Measurements from ENCODE around the gene FOXRED2. TPM values are rescaled to one million over a fixed set of nuclear protein-coding genes. Genes with fewer than 3 reads are reported as not detected.

The FOXRED2 gene
- total and polyA plus RNA-seq, 8 donors = 0.76 to 17.5 (median 3.8) TPM

GRCh38 chr22:36510384-36510783 lies 3.5 kb upstream of the FOXRED2 start:
- WGBS, 5 donors = 69 to 87% (median 75%) methylated on average over 2 to 3 of the region's 3 CpGs
- peak in 1 of 2 donors; percentile 38 for DNase-seq
- intact Hi-C loops (cut with DNase I; ENCODE audit: low total_unique reads) = no loop called here
- H3K4me3 ChIP-seq = no peak overlapping the region
- H3K27me3 ChIP-seq = no peaks in the 10 kb centered on the region
- H3K9me3 ChIP-seq = no peaks in the 10 kb centered on the region
- peaks cover 48 to 57% (median 55%) of the 10 kb centered on the region in 4 donors for H3K36me3 ChIP-seq
- TF ChIP-seq POLR2AphosphoS5 (IDR thresholded peaks at IDR 0.05) (no peak), POLR2A (IDR thresholded peaks at IDR 0.05) (no peak), EP300 (IDR thresholded peaks at IDR 0.05) (no peak)
- TF ChIP-seq, protein P1, sequence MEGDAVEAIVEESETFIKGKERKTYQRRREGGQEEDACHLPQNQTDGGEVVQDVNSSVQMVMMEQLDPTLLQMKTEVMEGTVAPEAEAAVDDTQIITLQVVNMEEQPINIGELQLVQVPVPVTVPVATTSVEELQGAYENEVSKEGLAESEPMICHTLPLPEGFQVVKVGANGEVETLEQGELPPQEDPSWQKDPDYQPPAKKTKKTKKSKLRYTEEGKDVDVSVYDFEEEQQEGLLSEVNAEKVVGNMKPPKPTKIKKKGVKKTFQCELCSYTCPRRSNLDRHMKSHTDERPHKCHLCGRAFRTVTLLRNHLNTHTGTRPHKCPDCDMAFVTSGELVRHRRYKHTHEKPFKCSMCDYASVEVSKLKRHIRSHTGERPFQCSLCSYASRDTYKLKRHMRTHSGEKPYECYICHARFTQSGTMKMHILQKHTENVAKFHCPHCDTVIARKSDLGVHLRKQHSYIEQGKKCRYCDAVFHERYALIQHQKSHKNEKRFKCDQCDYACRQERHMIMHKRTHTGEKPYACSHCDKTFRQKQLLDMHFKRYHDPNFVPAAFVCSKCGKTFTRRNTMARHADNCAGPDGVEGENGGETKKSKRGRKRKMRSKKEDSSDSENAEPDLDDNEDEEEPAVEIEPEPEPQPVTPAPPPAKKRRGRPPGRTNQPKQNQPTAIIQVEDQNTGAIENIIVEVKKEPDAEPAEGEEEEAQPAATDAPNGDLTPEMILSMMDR (IDR thresholded peaks at IDR 0.05) = no peak
- H3K4me1 ChIP-seq = peaks cover 18 to 36% (median 25%) of the 10 kb centered on the region in 4 donors
- H3K27ac ChIP-seq = peak overlapping the region in 2 of 5 donors; percentile 42 to 47

DNA sequence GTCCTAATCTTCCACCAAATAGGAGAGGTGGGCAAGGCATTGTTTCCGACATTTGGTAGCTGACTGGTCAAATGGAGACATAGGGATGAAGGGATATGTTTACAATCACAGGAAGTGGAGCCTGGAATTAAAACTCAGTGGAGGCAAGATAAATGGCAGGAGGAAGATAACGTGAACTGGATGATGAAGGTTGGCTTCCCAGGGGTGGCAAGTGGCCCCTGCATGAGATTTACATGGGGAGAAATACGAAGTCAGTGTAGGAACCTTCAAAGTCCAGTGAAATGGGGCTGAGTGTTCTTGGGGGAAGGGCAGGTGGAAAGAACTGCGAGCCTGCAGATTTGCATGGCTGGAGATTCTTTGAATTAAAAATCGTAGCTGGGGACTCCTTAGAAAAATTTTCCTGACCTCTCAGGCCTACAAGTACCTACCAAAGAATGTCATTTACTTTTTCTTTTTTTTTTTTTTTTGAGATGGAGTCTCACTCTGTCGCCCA lies 724 bp upstream of the FOXRED2 start:
- TF ChIP-seq, protein P1 (IDR thresholded peaks at IDR 0.05) = no peak
- TF ChIP-seq POLR2AphosphoS5 (IDR thresholded peaks at IDR 0.05) (no peak), POLR2A (IDR thresholded peaks at IDR 0.05) (no peak), EP300 (IDR thresholded peaks at IDR 0.05) (no peak)
- H3K27ac ChIP-seq = peak overlapping the region; percentile 77 to 88 (median 80)
- peak overlapping the region; percentile 56 to 69 (median 62) for H3K4me3 ChIP-seq
- H3K4me1 ChIP-seq = peaks cover 18 to 45% (median 35%) of the 10 kb centered on the region in 4 donors
- intact Hi-C loops (cut with DNase I; ENCODE audit: low total_unique reads) = no loop called here
- DNase-seq = no peak
- H3K36me3 ChIP-seq = peaks cover 21 to 44% (median 33%) of the 10 kb centered on the region in 4 donors
- no peaks in the 10 kb centered on the region for H3K27me3 ChIP-seq
- WGBS, 5 donors = 83 to 89% (median 86%) methylated on average over 6 of the region's 6 CpGs
- no peaks in the 10 kb centered on the region for H3K9me3 ChIP-seq

GRCh38 chr22:36505998-36506635 lies 723 bp downstream of the FOXRED2 start:
- 94 to 96% (median 95%) methylated on average over 33 to 60 of the region's 60 CpGs for WGBS, 5 donors
- intact Hi-C loops (cut with DNase I; ENCODE audit: low total_unique reads) = no loop called here
- Histone ChIP-seq H3K36me3 (peaks cover 7 to 43% (median 22%) of the 10 kb centered on the region in 4 donors), H3K27ac (peak overlapping the region; percentile 77 to 88 (median 80)), H3K4me3 (peak overlapping the region; percentile 56 to 69 (median 62)), H3K4me1 (peaks cover 18 to 42% (median 35%) of the 10 kb centered on the region in 4 donors), H3K9me3 (no peaks in the 10 kb centered on the region), H3K27me3 (no peaks in the 10 kb centered on the region)
- TF ChIP-seq EP300 (IDR thresholded peaks at IDR 0.05) = no peak
- TF ChIP-seq, protein P1 (IDR thresholded peaks at IDR 0.05) = no peak
- TF ChIP-seq POLR2AphosphoS5 (IDR thresholded peaks at IDR 0.05) = no peak
- no peak for TF ChIP-seq POLR2A (IDR thresholded peaks at IDR 0.05)
- peak in 1 of 2 donors; percentile 27 for DNase-seq

DNA sequence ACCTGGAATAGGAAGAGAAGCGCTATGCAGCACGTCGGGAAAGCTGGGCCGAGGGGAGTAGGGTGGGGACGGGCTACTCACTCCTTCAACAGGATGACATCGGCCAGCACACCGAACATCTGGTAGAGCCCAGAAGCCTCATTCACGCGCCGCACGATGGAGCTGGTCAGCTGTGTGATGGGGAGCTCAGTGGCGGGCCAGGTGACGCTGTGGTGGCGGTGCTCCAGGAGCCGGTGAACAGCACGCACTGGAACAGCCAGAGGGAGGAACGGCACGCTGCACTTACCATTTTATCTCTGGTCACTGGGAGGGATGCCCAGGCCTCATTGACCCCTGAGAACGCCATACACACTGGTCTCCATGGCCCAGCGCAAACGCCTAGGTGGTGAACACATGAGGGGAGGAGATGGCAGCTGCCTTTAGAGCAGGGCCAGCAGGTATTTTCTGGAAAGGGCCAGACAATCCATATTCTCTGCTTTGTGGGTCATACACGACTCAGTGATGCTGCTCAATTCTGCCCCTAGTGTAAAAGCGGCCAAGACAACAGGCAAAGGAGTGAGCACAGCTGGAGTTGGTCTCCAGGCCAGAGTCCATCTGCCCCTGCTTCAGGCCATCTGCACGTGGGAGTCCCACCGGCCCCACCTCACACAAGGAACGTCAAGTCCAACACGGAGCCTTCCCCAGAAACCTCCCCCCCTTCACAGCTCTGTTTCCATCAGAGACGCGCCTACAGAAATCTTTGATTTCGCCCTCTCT lies 8.8 kb downstream of the FOXRED2 start:
- intact Hi-C loops (cut with DNase I; ENCODE audit: low total_unique reads) = no loop called here
- Histone ChIP-seq H3K36me3 (peaks cover 6 to 82% (median 52%) of the 10 kb centered on the region in 4 donors), H3K27ac (no peak overlapping the region), H3K4me1 (peaks cover 0 to 6% (median 0%) of the 10 kb centered on the region in 4 donors), H3K4me3 (no peak overlapping the region), H3K27me3 (no peaks in the 10 kb centered on the region), H3K9me3 (no peaks in the 10 kb centered on the region)
- 86 to 91% (median 89%) methylated on average over 29 to 30 of the region's 30 CpGs for WGBS, 5 donors
- no peak for DNase-seq
- no peak for TF ChIP-seq POLR2AphosphoS5 (IDR thresholded peaks at IDR 0.05)
- TF ChIP-seq EP300 (IDR thresholded peaks at IDR 0.05) = no peak
- no peak for TF ChIP-seq POLR2A (IDR thresholded peaks at IDR 0.05)
- TF ChIP-seq, protein P1 (IDR thresholded peaks at IDR 0.05) = no peak

Measured in stomach (tissue), 9 donors.